ENCODE data around the gene SGTB.

GRCh38 chr5:65736011-65736410 is 14.1 kb upstream of the SGTB start:
- TF ChIP-seq CTCF (conservative IDR thresholded peaks at IDR 0.05) (no peak), EZH2 (IDR thresholded peaks at IDR 0.05; ENCODE audit: low read depth) (no peak)
